Measurements from ENCODE around the gene KIFC1.

DNA sequence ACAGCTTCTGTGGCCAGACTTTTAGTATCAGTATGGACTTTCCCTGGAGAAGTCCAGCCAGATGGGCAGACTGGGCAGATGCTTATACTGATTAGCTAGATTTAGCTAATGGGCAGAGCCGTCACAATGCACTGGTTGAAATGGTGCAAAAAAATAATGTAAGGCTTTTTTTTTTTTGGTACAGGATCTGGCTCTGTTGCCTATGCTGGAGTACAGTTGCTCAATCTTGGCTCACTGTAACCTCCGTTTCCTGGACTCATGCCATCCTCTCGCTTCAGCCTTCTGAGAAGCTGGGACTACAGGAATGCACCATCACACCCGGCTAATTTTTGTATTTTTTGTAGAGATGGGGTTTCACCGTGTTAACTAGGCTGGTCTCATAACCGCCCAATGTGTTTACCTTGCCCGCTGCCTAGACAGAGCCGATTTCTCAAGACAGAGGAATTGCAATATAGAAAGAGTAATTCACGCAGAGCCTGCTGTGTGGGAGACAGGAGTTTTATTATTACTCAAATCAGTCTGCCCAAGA, 16.4 kb upstream of the KIFC1 start:
- TF ChIP-seq, protein P1, sequence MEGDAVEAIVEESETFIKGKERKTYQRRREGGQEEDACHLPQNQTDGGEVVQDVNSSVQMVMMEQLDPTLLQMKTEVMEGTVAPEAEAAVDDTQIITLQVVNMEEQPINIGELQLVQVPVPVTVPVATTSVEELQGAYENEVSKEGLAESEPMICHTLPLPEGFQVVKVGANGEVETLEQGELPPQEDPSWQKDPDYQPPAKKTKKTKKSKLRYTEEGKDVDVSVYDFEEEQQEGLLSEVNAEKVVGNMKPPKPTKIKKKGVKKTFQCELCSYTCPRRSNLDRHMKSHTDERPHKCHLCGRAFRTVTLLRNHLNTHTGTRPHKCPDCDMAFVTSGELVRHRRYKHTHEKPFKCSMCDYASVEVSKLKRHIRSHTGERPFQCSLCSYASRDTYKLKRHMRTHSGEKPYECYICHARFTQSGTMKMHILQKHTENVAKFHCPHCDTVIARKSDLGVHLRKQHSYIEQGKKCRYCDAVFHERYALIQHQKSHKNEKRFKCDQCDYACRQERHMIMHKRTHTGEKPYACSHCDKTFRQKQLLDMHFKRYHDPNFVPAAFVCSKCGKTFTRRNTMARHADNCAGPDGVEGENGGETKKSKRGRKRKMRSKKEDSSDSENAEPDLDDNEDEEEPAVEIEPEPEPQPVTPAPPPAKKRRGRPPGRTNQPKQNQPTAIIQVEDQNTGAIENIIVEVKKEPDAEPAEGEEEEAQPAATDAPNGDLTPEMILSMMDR (IDR thresholded peaks at IDR 0.05) = no peak
- no peak for TF ChIP-seq EP300 (IDR thresholded peaks at IDR 0.05; ENCODE audit: borderline replicate concordance in 1 of 2, low read depth in 1 of 2, low read length in 1 of 2)
- no peak for TF ChIP-seq SIN3A (IDR thresholded peaks at IDR 0.05; ENCODE audit: borderline replicate concordance, low read depth, low read length)
- no peak for TF ChIP-seq SMC3 (IDR thresholded peaks at IDR 0.05; ENCODE audit: low read depth, low read length)
- TF ChIP-seq POLR2AphosphoS5 (IDR thresholded peaks at IDR 0.05; ENCODE audit: low read depth, low read length) = no peak
- TF ChIP-seq RAD21 (IDR thresholded peaks at IDR 0.05; ENCODE audit: low read length) = no peak
- TF ChIP-seq MXI1 (IDR thresholded peaks at IDR 0.05; ENCODE audit: low read depth, low read length) = no peak
- TF ChIP-seq YY1 (IDR thresholded peaks at IDR 0.05; ENCODE audit: low read depth) = no peak
- TF ChIP-seq MEF2A (IDR thresholded peaks at IDR 0.05; ENCODE audit: borderline replicate concordance, low read depth) = no peak

Data from SK-N-SH (cell line).